GM12891 (cell line): ENCODE results near the gene RNF151.

Source experiments
- DNase-seq: peaks from one replicate; pipeline ENCODE4 v3.0.0; 2011; ENCODE audit warnings: low spot score; ENCODE audit not compliant: insufficient read length
- FAIRE-seq: peaks from 2 replicates; lab custom pipeline; 2011; peaks lifted over from hg19 to GRCh38; lab: Jason Lieb, UNC
- PAX5 ChIP-seq: IDR thresholded peaks from 2 replicates; pipeline ENCODE4 v1.6.1; 2011; ENCODE audit warnings: low read length, moderate library complexity, mild to moderate bottlenecking; ENCODE audit not compliant: insufficient read depth, severe bottlenecking
- POLR2A ChIP-seq: IDR thresholded peaks from 2 replicates; pipeline ENCODE4 v1.6.1; 2011; ENCODE audit warnings: low read depth, low read length, control low read depth
- POLR2AphosphoS5 ChIP-seq: IDR thresholded peaks from 2 replicates; pipeline ENCODE4 v1.6.1; 2011; ENCODE audit warnings: low read depth, low read length, control low read depth
- POU2F2 ChIP-seq: IDR thresholded peaks from 2 replicates; pipeline ENCODE4 v1.6.1; 2011; ENCODE audit warnings: low read depth, mild to moderate bottlenecking, control low read depth, low read length, moderate library complexity
- SPI1 ChIP-seq: IDR thresholded peaks from 2 replicates; pipeline ENCODE4 v1.6.1; 2011; ENCODE audit warnings: low read depth, low read length, control low read depth
- TAF1 ChIP-seq: IDR thresholded peaks from 2 replicates; pipeline ENCODE4 v1.6.1; 2011; ENCODE audit warnings: low read depth, low read length, control low read depth

RNF151 gene

DNA sequence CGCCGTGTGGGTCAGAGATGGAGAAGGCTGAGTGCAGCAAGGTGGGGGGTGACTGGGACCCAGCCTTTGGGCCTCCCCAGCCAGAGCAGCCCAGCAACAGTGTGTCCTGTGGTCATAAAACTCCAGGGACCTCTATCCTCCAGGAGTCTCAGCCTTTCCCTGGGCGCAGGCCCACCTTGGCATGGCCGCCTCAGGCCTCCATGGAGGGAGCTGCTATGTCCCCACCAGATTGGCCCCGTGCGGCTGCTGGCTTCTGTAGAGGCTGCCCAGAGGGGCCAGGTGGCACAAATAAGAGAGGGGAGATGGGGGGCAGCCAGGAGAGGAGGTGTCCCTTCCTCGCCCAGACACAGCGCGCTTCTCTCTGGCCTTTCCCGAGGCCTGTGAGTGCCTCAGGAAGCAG is 20.5 kb downstream of the RNF151 start:
- no peak for FAIRE-seq
- TF ChIP-seq POU2F2 (no peak), TAF1 (no peak), POLR2A (no peak), POLR2AphosphoS5 (no peak), SPI1 (no peak), PAX5 (no peak)
- no peak for DNase-seq

DNA sequence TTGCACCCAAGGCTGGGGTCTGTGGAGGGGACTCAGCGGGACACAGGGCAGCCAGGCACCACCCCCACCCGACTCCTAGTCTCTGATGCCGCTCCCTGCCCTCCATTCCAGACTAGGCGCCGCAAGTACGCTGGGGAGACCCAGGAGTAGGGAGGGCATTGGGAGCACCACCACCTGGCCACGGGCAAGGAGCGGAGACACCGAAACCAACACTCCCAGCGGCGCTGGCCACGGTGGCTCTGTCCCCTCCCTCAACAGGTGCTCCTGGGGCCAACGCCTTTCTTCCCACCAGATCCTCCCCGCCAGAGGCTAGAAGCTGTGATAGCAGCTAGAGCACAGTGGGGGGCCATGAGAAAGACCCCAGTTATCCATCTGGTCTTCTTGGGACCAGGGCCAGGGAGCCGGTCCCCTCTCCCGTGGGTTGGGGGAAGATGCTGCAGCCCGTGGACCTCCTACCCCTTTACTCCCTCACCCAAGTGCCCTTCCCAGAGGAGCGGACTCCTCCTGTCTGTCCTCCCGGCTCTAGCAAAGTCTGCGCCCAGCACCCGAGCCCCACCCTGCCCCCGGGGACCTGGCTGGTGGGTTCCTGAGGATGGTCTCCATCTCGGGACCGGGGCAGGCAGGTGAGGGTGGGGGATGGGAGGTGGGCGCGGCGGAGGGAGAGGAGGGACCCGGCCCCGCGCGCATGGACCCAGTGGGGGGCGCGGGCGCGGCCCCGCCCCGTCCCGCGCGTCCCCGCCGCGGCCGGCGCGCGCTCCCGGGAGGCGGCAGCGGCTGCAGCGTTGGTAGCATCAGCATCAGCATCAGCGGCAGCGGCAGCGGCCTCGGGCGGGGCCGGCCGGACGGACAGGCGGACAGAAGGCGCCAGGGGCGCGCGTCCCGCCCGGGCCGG is 22.8 kb downstream of the RNF151 start, which contains the start of gene SYNGR3:
Gene SYNGR3 (plus strand): TSS at position 762 of the 892 bp plus-strand sequence. CDS start 133 bp downstream, outside the sequence.
- TF ChIP-seq TAF1 = no peak
- no peak for TF ChIP-seq SPI1
- no peak for TF ChIP-seq PAX5
- TF ChIP-seq POLR2AphosphoS5 = no peak
- no peak for TF ChIP-seq POU2F2
- no peak for TF ChIP-seq POLR2A
- DNase-seq (no peak), FAIRE-seq (no peak)

DNA sequence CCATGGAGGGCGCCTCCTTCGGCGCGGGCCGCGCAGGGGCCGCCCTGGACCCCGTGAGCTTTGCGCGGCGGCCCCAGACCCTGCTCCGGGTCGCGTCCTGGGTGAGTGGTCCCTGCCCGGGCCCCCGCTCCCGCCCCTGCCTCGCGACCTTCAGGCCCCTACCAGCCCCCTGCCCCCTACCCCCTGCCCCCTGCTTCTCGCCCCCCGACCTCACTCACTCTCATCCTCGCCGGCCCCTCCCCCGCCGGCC is 23.4 kb downstream of the RNF151 start:
- FAIRE-seq (no peak), DNase-seq (no peak)
- TF ChIP-seq POLR2AphosphoS5 (no peak), POU2F2 (no peak), TAF1 (no peak), SPI1 (no peak), PAX5 (no peak), POLR2A (no peak)

DNA sequence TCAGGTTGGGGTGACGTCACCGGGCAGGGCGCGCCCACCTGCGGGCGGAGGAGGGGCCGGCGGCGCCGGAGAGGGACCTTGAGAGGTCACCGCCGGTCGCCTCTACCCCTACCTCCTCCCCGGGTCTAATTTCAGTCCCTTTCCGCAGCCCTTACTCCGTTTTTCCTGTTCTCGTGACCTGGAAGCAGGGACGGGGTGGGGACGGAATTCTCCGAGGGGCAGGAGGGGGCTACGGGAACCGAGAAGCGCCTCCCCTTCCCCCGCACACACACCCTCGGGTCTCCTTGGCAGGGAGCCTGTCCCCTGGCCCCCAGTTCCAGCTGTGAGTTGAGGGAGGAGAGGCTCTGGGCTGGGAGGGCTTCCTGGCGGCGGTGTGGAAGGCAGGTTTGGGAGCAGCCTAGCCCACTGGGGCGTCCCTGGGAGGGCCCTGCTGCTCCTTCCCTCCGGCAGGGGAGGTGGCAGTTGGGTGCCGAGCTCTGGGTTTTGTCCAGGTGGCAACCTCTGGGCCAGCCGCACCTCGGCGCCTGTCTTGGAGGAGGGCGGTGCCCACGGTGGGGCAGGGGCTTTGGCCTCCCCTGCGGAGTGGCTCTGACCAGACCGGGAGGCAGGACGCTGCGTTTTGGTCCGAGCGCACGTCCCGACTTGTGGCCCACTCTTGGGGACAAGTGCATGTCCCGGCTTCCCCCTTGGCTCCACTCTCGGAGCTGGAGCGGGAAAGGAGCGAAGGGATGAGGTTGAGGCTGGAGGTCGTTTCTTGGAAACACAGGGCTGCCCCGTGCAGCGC is 23.9 kb downstream of the RNF151 start:
- FAIRE-seq (peak; percentile 45), DNase-seq (no peak)
- no peak for TF ChIP-seq SPI1
- no peak for TF ChIP-seq POLR2A
- no peak for TF ChIP-seq PAX5
- TF ChIP-seq TAF1 = no peak
- no peak for TF ChIP-seq POU2F2
- TF ChIP-seq POLR2AphosphoS5 = no peak

DNA sequence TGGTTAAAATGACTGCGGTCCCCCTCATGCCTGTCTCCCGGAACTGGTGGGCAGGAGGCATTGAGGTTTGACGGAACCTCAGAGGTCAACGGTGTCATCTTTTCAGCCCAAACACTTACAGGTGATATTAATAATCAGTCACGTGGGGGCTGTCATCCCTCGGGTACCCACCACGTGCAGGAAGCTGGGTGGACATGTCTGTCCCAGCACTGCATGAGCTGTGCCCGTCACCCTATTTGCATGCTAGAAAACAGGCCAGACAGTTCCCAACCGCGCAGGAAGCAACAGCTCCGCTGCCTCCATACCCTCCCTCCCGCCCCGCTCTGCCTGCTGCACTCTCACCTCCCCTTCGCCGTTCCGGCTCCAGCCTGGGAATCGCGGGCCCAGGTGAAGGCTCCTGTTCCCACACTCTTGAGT is 24.5 kb downstream of the RNF151 start:
- DNase-seq (no peak), FAIRE-seq (peak; percentile 93)
- TF ChIP-seq SPI1 = no peak
- TF ChIP-seq POU2F2 = peak; percentile 82
- TF ChIP-seq POLR2AphosphoS5 = no peak
- TF ChIP-seq POLR2A = no peak

DNA sequence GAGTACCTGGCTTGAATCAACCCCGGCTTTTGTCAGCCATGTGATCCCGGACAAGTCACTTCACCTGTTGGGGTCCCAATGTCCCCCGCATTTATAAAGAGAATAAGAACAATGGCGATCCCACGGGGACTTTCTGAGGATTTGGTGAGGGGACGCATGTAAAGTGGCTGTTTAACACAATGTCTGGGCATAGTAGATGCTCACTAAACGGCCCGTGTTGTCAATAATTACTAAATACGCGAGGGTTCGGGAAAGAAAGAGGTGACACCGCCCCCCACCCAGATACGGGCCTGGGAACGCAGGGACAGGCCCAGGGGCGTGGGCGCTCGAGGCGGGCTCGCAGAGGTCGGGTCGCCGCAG is 24.9 kb downstream of the RNF151 start:
- TF ChIP-seq POLR2AphosphoS5 = no peak
- TF ChIP-seq POU2F2 = no peak
- TF ChIP-seq SPI1 = no peak
- TF ChIP-seq PAX5 = no peak
- TF ChIP-seq TAF1 = no peak
- TF ChIP-seq POLR2A = no peak
- no peak for FAIRE-seq
- no peak for DNase-seq

DNA sequence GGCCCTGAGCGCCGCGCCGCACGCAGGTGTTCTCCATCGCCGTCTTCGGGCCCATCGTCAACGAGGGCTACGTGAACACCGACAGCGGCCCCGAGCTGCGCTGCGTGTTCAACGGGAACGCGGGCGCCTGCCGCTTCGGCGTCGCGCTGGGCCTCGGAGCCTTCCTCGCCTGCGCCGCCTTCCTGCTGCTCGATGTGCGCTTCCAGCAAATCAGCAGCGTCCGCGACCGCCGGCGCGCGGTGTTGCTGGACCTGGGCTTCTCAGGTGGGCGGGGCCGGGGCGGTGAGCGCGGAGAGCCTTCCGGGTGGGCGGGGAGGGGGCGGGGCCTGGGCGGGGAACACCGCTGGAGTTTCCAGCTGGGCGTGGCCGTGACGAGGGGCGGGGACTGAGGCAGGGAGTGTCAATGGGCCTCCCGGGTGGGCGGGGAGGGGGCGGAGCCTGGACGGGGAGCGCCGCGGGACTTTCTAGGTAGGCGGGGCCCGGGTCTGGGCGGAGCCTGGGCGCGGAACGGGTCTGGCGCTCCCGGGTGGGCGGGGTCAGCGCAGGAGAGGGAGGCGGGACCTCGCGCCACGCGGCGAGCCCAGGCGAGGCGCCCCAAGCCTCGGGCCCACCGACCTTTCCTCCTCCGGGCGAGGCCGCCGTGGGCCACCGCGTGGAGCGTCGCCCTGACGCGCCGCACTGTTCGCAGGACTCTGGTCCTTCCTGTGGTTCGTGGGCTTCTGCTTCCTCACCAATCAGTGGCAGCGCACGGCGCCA is 25.5 kb downstream of the RNF151 start:
- peak; percentile 35; the same call in 1 of the 2 replicates for TF ChIP-seq POLR2A
- TF ChIP-seq POLR2AphosphoS5 = 0 out of 2 replicates have a peak, but pooled peaks have one; percentile 22
- TF ChIP-seq TAF1 = 0 out of 2 replicates have a peak, but pooled peaks have one; percentile 24
- TF ChIP-seq SPI1 = no peak
- FAIRE-seq = peak; percentile 72
- peak; percentile 99 for DNase-seq

DNA sequence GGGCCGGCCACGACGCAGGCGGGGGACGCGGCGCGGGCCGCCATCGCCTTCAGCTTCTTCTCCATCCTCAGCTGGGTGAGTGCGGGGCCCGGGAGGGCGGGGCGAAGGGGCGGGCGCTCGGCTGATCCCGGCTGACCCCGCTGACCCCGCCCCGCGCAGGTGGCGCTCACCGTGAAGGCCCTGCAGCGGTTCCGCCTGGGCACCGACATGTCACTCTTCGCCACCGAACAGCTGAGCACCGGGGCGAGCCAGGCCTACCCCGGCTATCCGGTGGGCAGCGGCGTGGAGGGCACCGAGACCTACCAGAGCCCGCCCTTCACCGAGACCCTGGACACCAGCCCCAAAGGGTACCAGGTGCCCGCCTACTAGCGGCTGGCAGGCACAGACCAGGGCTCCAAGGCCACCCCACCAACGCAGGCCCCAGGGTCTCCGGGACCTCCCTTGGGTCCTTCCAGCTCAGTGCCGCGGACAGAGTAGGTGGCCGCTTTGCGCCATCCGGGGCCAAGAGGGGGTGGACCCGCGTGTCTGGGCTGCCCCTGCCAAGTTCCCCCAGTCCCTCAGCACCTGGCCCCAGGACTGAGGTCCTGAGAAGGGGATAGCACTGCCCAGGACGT is 26.2 kb downstream of the RNF151 start:
- DNase-seq = no peak
- no peak for FAIRE-seq
- no peak for TF ChIP-seq POLR2A

DNA sequence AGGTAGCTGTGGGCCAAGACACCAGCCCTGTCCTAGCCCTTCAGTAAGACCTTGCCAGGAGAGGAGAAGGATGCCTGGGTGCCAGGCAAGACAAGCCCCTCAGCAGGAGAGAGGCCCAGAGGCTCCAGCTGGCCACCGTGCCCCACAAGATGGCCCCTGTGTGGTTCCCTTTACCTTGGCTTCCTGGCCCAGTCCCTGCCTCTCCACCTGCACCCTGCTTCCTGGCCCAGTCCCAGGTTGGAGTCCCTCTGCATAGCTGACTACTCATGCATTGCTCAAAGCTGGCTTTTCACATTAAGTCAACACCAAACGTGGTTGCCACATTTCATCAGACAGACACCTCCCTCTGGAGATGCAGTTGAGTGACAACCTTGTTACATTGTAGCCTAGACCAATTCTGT is 27.1 kb downstream of the RNF151 start:
- DNase-seq (no peak), FAIRE-seq (peak; percentile 73)
- no peak for TF ChIP-seq TAF1
- TF ChIP-seq SPI1 = no peak
- no peak for TF ChIP-seq PAX5
- TF ChIP-seq POLR2AphosphoS5 = no peak
- no peak for TF ChIP-seq POLR2A
- no peak for TF ChIP-seq POU2F2
